IMR-90 (cell line): Measurements from ENCODE around the gene SLC24A3. TPM values are rescaled to one million over a fixed set of nuclear protein-coding genes. Genes with fewer than 3 reads are reported as not detected.

Experiments used
- ATAC-seq: fragments of 200-7000 bp; cut with Tn5 transposase; 2 replicates; pipeline ENCODE4 v1.9.1; 2020; ENCODE audit warnings: low read depth, mild to moderate bottlenecking, moderate library complexity
- BruUV-seq: library from RNA; stranded (reverse); fragments of 400-500 nt; replicated peaks from 2 replicates; lab custom pipeline; 2021; lab: Mats Ljungman, UMichigan
- CTCF ChIA-PET: fragments of 300-600 bp; formaldehyde crosslinking; extraction: SDS; loops from one replicate; lab custom pipeline; 2021; ENCODE audit warnings: antibody characterized with exemption; lab: Yijun Ruan, JAX
- POLR2A ChIA-PET: fragments of 300-600 bp; sonication (Branson Sonifier 250); formaldehyde crosslinking; loops from one replicate; lab custom pipeline; 2022; ENCODE audit warnings: antibody characterized with exemption; ENCODE audit not compliant: unreplicated experiment; lab: Charles Lee
- DNase-seq: peaks from one replicate; pipeline ENCODE4 v3.0.0; 2013
- H2AFZ ChIP-seq: replicated peaks from 2 replicates; pipeline ENCODE3; 2013; ENCODE audit warnings: low read length, mild to moderate bottlenecking; ENCODE audit not compliant: poor library complexity
- H2AK5ac ChIP-seq: 2 replicates; pipeline ENCODE4 v1.6.1; 2013; ENCODE audit warnings: low read depth, low read length, inconsistent platforms
- H2AK9ac ChIP-seq: replicated peaks from 2 replicates; pipeline ENCODE3; 2013; ENCODE audit warnings: mild to moderate bottlenecking, low read depth, low read length, moderate library complexity; ENCODE audit not compliant: poor library complexity
- H2BK120ac ChIP-seq: 2 replicates; pipeline ENCODE4 v1.6.1; 2013; ENCODE audit warnings: low read depth, low read length, inconsistent platforms
- H2BK15ac ChIP-seq: 3 replicates; pipeline ENCODE4 v1.6.1; 2013; ENCODE audit warnings: low read depth, low read length, inconsistent platforms
- H2BK20ac ChIP-seq: 2 replicates; pipeline ENCODE4 v1.6.1; 2013; ENCODE audit warnings: low read depth, mild to moderate bottlenecking, inconsistent platforms, low read length, moderate library complexity
- H2BK5ac ChIP-seq: 2 replicates; pipeline ENCODE4 v1.6.1; 2013; ENCODE audit warnings: mild to moderate bottlenecking, low read depth, low read length, inconsistent platforms; ENCODE audit not compliant: poor library complexity, severe bottlenecking
- H3K14ac ChIP-seq: replicated peaks from 2 replicates; pipeline ENCODE4 v1.6.1; 2013; ENCODE audit warnings: low read depth, low read length, inconsistent platforms
- H3K18ac ChIP-seq: 2 replicates; pipeline ENCODE4 v1.6.1; 2013; ENCODE audit warnings: low read depth, low read length, control low read depth
- H3K23ac ChIP-seq: 2 replicates; pipeline ENCODE4 v1.6.1; 2013; ENCODE audit warnings: low read depth, low read length, inconsistent platforms
- H3K27ac ChIP-seq: 2 replicates; pipeline ENCODE4 v1.5.1; 2013; ENCODE audit warnings: mild to moderate bottlenecking, control low read depth, low read length; ENCODE audit not compliant: insufficient read depth
- H3K27me3 ChIP-seq: 2 replicates; pipeline ENCODE4 v1.6.1; 2013; ENCODE audit warnings: low read length; ENCODE audit not compliant: control insufficient read depth, insufficient read depth
- H3K36me3 ChIP-seq: 2 replicates; pipeline ENCODE4 v1.6.1; 2013; ENCODE audit warnings: low read length, mixed read lengths; ENCODE audit not compliant: control insufficient read depth, insufficient read depth
- H3K4ac ChIP-seq: 2 replicates; pipeline ENCODE4 v1.6.1; 2013; ENCODE audit warnings: low read depth, low read length, inconsistent platforms
- H3K4me1 ChIP-seq: 2 replicates; pipeline ENCODE4 v1.6.1; 2013; ENCODE audit warnings: low read length, mixed read lengths; ENCODE audit not compliant: control insufficient read depth, insufficient read depth
- H3K4me2 ChIP-seq: 2 replicates; pipeline ENCODE4 v1.6.1; 2013; ENCODE audit warnings: low read depth, mild to moderate bottlenecking, control low read depth, low read length, moderate library complexity
- H3K4me3 ChIP-seq: 2 replicates; pipeline ENCODE4 v1.5.1; 2013; ENCODE audit warnings: low read depth, mild to moderate bottlenecking, control low read depth, low read length, moderate library complexity; ENCODE audit not compliant: insufficient read depth
- H3K56ac ChIP-seq: 2 replicates; pipeline ENCODE4 v1.6.1; 2013; ENCODE audit warnings: low read length, inconsistent platforms; ENCODE audit not compliant: insufficient read depth; ENCODE audit errors: extremely low read depth
- H3K79me1 ChIP-seq, 2 experiments: 2 replicates each; pipeline ENCODE4 v1.6.1; 2013; ENCODE audit warnings: low read length in 2 of 2, inconsistent platforms in 1 of 2, low read depth in 1 of 2
- H3K9ac ChIP-seq: 2 replicates; pipeline ENCODE4 v1.6.1; 2013; ENCODE audit warnings: low read depth, low read length, control low read depth
- H3K9me1 ChIP-seq: 2 replicates; pipeline ENCODE4 v1.6.1; 2013; ENCODE audit warnings: low read length, inconsistent platforms; ENCODE audit not compliant: insufficient read depth
- H3K9me3 ChIP-seq: 2 replicates; pipeline ENCODE4 v1.6.1; 2013; ENCODE audit warnings: low read length; ENCODE audit not compliant: control insufficient read depth, insufficient read depth
- H4K20me1 ChIP-seq: 2 replicates; pipeline ENCODE4 v1.6.1; 2013; ENCODE audit warnings: low read length, inconsistent platforms; ENCODE audit not compliant: insufficient read depth
- H4K5ac ChIP-seq: 2 replicates; pipeline ENCODE4 v1.6.1; 2013; ENCODE audit warnings: mild to moderate bottlenecking, low read depth, low read length, control low read depth
- H4K8ac ChIP-seq, 2 experiments: 2 replicates each; pipeline ENCODE4 v1.6.1; 2013; ENCODE audit warnings: low read depth in 2 of 2, low read length in 2 of 2, control low read depth in 1 of 2, inconsistent platforms in 1 of 2
- H4K91ac ChIP-seq: 2 replicates; pipeline ENCODE4 v1.6.1; 2013; ENCODE audit warnings: low read depth, low read length, inconsistent platforms; ENCODE audit not compliant: insufficient read depth
- BHLHE40 ChIP-seq: fragments of 150-350 bp; IDR thresholded peaks from 2 replicates; pipeline ENCODE4 v1.6.1; 2016; ENCODE audit warnings: mild to moderate bottlenecking, low read depth, low read length
- CHD1 ChIP-seq: IDR thresholded peaks from 2 replicates; pipeline ENCODE4 v1.6.1; 2012; ENCODE audit warnings: low read depth, low read length, improper control_type of control experiment
- FOS ChIP-seq: fragments of 150-350 bp; IDR thresholded peaks from 2 replicates; pipeline ENCODE4 v1.6.1; 2016; ENCODE audit warnings: low read depth, low read length
- MAZ ChIP-seq: IDR thresholded peaks from 2 replicates; pipeline ENCODE4 v1.6.1; 2012; ENCODE audit warnings: low read depth, mild to moderate bottlenecking, low read length, improper control_type of control experiment, moderate library complexity, borderline replicate concordance
- NFE2L2 ChIP-seq: fragments of 150-350 bp; IDR thresholded peaks from 2 replicates; pipeline ENCODE4 v1.6.1; 2016; ENCODE audit warnings: low read depth, mild to moderate bottlenecking, low read length
- RFX5 ChIP-seq: IDR thresholded peaks from 2 replicates; pipeline ENCODE4 v1.8.0; 2012; ENCODE audit warnings: low read depth, mild to moderate bottlenecking, low read length, moderate library complexity
- SMC3 ChIP-seq: fragments of 150-350 bp; IDR thresholded peaks from 2 replicates; pipeline ENCODE4 v1.6.1; 2016; ENCODE audit warnings: low read depth, mild to moderate bottlenecking, antibody characterized with exemption, low read length, moderate library complexity
- WGBS, 2 experiments: methylation state at CpG; one replicate each; pipeline versions ENCODE4 v1.1.5 to v1.1.7; 2013; ENCODE audit warnings: missing lambda C conversion rate in 2 of 2; ENCODE audit not compliant: insufficient read length in 1 of 2; ENCODE audit errors: extremely low coverage in 2 of 2; 5-methylcytosine and 5-hydroxymethylcytosine counted together
- dilution Hi-C: fragments of 300-500 bp; cut with HindIII; formaldehyde crosslinking; loops from one replicate; pipeline ENCODE4 v1.14.3; 2018; ENCODE audit warnings: low sequenced_read_pairs; ENCODE audit not compliant: unreplicated experiment
- in situ Hi-C: fragments of 300-500 bp; cut with MboI; formaldehyde crosslinking; loops from 3 replicates; pipeline ENCODE4 v1.14.3; 2019; ENCODE audit warnings: low sequenced_read_pairs, inconsistent platforms, mixed read lengths
- intact Hi-C: fragments of 100-400 bp; cut with micrococcal nuclease; formaldehyde crosslinking; loops from 2 replicates; pipeline ENCODE4 v1.10.0; 2022
- polyA plus RNA-seq, 3 experiments: library from polyadenylated mRNA; depleted of rRNA; stranded (reverse); fragments of >200 nt; gene quantifications; 2 replicates each; pipeline ENCODE4 v1.2.3, GENCODE V29; 2012; ENCODE audit warnings: low replicate concordance in 1 of 3
- total RNA-seq: library from RNA; depleted of rRNA; stranded (reverse); fragments of >200 nt; gene quantifications from 2 replicates; pipeline ENCODE4 v1.2.3, GENCODE V29; 2012
- TF ChIP-seq, protein P1 (sequence below): conservative IDR thresholded peaks from 2 replicates; pipeline ENCODE4 v1.5.1; 2012; ENCODE audit warnings: mild to moderate bottlenecking, low read depth, low read length, improper control_type of control experiment

SLC24A3 gene
- total and polyA plus RNA-seq, 2 of the 4 experiments (the other 2 are of a cell fraction): not detected

DNA sequence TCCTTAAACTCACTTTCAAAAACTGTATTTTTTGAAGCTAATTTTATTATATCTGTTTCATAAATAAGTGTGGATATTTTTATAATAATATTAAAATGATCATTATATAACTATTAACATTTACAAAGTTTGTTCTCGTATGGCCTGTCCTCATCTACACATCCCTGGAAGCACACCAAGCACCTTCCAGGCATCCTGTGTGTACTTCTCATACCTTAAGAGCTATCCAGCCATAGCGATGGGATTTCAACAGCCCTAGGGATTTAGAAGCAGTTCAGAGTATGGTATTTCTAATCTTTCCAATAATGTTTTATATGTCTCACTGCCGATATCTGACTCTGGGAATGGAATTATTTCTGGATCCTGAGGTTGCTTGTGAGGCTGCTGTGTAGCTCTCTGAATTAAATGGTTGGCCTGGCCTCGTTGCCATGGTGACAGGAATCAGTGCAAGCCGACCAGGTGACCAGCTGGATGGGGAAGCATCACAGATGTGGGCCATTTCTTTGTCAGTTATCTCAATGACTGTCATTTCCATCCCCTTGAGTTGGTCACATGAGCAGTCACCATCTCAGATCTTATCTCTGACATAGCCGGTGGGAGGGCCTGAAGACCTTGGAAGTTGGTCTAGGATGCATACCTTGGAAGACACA, 280.4 kb downstream of the SLC24A3 start:
- no peaks in the 10 kb centered on the region for H3K9me3 ChIP-seq
- H3K9me1 ChIP-seq: no peaks in the 10 kb centered on the region
- no peaks in the 10 kb centered on the region for H4K20me1 ChIP-seq
- no peak overlapping the region for H2AFZ ChIP-seq
- H2BK120ac ChIP-seq: no peak overlapping the region
- no peak overlapping the region for H3K56ac ChIP-seq
- no peak overlapping the region for H3K14ac ChIP-seq
- DNase-seq (no peak), ATAC-seq (no peak)
- intact Hi-C loops: no loop called here
- ChIA-PET CTCF (no interaction called here), POLR2A (no interaction called here)
- H4K8ac ChIP-seq: no peak overlapping the region
- H3K27me3 ChIP-seq: no peaks in the 10 kb centered on the region; the same call in 1 of the 2 replicates
- no peak overlapping the region for H2BK20ac ChIP-seq
- no TSS peak for BruUV-seq
- TF ChIP-seq, protein P1, sequence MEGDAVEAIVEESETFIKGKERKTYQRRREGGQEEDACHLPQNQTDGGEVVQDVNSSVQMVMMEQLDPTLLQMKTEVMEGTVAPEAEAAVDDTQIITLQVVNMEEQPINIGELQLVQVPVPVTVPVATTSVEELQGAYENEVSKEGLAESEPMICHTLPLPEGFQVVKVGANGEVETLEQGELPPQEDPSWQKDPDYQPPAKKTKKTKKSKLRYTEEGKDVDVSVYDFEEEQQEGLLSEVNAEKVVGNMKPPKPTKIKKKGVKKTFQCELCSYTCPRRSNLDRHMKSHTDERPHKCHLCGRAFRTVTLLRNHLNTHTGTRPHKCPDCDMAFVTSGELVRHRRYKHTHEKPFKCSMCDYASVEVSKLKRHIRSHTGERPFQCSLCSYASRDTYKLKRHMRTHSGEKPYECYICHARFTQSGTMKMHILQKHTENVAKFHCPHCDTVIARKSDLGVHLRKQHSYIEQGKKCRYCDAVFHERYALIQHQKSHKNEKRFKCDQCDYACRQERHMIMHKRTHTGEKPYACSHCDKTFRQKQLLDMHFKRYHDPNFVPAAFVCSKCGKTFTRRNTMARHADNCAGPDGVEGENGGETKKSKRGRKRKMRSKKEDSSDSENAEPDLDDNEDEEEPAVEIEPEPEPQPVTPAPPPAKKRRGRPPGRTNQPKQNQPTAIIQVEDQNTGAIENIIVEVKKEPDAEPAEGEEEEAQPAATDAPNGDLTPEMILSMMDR: no peak
- no peak for TF ChIP-seq RFX5
- no peak for TF ChIP-seq BHLHE40
- no peak for TF ChIP-seq NFE2L2
- TF ChIP-seq FOS: no peak
- no peak for TF ChIP-seq CHD1
- no peak for TF ChIP-seq SMC3
- TF ChIP-seq MAZ: no peak
- whole genome bisulfite sequencing, 2 experiments: 0% methylated on average over 2 of the region's 6 CpGs; no CpG with 5 or more reads in 1 of the 2 experiments
- dilution Hi-C loops: no loop called here
- H2AK9ac ChIP-seq: no peak overlapping the region
- no peak overlapping the region for H3K4me3 ChIP-seq
- no peak overlapping the region for H2BK15ac ChIP-seq
- H3K4ac ChIP-seq: no peak overlapping the region
- no peak overlapping the region for H3K4me2 ChIP-seq
- no peak overlapping the region for H4K91ac ChIP-seq
- H2AK5ac ChIP-seq: no peak overlapping the region
- no peak overlapping the region for H3K18ac ChIP-seq
- no peak overlapping the region for H3K23ac ChIP-seq
- in situ Hi-C loops: no loop called here
- H3K4me1 ChIP-seq: no peaks in the 10 kb centered on the region
- H4K5ac ChIP-seq: no peak overlapping the region
- H3K9ac ChIP-seq: no peak overlapping the region
- H3K27ac ChIP-seq: no peak overlapping the region
- H2BK5ac ChIP-seq: no peak overlapping the region
- H3K36me3 ChIP-seq: no peaks in the 10 kb centered on the region
- no peaks in the 10 kb centered on the region for H3K79me1 ChIP-seq
